GM18858 (cell line): ENCODE measurements around the gene RPH3AL.

Source experiments
- ATAC-seq: cut with Tn5 transposase; IDR thresholded peaks from one replicate; pipeline ENCODE4 v1.9.1; 2021; ENCODE audit not compliant: unreplicated experiment

Gene RPH3AL

GRCh38 chr17:337022-337420 lies 15.6 kb downstream of the RPH3AL start:
- ATAC-seq, result no peak

DNA sequence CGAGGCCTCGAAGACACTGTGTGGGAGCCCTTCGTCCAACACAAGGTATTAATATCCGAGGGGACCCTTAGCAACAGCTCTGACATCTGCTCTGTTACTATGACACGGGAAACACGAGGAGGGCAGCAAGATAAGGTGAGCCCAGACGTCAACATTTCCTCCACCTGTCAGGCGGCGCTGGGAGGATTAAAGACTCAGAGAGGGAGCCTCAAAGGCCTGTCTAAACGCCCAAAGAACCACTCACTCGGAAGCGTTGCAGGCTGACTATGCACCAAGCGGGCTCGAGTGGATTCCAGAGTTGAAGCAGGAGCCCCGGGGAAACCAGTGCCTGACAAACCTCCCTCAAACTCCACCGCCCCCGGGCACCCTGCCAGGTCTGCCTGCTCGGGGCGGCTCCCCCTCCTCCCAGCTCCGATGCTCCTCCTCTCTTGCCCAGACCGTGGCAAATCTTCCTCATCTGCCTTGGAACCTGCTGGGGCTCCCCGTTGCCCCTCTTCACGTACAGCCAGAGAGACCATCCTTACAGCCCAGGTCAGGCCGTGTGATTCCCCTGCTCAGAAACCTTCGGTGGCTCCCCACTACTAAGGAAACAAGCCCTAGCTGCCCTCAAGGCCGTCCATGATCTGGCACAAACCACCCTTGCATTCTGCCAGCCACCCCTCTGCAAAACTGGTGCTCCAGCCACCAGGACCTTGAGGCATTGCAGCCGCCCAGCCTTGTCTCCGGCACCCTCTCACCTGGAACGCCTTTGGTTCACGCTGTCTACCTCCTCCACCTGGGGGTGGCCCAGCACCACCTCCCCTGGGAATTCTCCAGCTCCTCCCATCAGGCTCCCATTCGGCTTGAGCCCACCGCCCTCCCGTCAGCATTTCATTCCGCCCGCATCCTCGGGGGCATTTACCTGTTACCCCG lies 16.2 kb downstream of the RPH3AL start:
- ATAC-seq, result no peak

GRCh38 chr17:335691-336090 lies 16.9 kb downstream of the RPH3AL start:
- no peak for ATAC-seq

GRCh38 chr17:334974-335481 lies 17.6 kb downstream of the RPH3AL start:
- no peak for ATAC-seq

- ATAC-seq, result no peak
These were observed 18.8 kb downstream of the RPH3AL start for GRCh38 chr17:333626-334396.

- no peak for ATAC-seq
These were observed 19.9 kb downstream of the RPH3AL start for GRCh38 chr17:332558-333322.

DNA sequence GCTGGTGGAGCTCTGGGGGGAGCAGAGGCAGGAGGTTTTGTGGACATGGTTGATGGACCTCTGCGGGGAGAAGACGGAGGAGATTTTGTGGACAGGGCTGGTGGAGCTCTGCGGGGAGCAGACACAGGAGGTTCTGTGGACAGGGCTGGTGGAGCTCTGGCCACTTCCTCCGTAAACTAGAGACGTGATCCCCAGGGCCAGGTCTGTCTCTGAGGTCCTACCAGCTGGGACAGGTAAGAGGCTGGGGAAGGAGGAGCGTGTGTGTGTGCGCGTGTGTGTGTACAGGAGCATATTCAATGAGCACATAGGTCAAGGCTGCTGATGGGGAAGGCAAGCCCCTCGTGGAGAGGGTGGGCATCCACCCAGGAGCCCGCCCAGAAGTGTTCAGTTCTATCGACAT lies 20.6 kb downstream of the RPH3AL start:
- ATAC-seq, result no peak

- ATAC-seq, result no peak
These were observed 21.5 kb downstream of the RPH3AL start for GRCh38 chr17:330993-331701.

GRCh38 chr17:329784-330420 lies 22.7 kb downstream of the RPH3AL start:
- no peak for ATAC-seq

- ATAC-seq, result no peak
These were observed 24.6 kb downstream of the RPH3AL start for GRCh38 chr17:327971-328370.

DNA sequence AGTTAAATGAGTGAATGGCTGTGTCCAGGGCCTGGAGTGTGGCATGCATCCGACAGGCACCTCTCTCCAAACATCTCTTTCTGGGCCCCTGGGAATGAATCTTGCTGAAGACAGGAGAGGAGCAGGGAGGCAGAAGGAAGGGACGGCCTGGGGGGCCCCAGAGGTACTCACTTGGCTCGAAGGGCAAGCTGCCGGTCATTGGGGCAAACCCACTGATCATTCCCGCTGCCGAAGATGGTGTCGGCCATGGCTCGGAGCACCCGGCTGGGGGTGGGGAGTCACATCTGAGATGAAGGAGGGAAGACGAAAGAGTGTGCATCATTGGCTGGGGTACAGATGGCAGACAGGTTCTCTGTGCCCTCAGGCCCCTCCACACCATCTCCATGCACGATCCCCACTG lies 25.3 kb downstream of the RPH3AL start:
- no peak for ATAC-seq

DNA sequence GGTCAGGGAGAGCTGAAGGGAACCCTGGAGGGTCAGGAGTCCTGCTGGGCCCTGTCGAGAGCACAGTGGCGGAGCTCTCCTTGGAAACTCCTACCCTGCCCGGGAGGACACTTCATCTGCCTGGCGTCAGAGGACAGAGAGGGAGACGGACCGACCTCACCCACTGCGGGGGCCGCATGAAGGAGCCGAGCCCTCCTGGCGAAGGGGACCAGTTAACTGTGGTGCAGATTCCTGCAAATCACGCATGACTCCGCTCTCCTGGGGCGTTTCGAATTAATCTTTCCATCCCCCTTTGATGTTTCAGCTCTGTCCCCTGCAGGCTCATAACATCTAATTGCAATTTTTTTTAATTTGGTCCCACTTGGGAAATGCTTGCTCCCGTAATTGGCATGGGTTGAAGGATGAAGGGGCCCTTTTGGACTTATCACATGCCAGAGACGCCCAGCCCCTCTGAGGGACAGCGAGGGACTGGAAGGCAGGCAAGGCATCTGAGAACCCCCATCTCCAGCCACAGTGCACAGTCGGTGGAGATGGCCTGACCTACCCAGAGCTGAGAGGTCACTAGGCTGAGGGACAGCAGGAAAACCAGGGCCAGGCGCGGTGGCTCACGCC lies 26.5 kb downstream of the RPH3AL start:
- ATAC-seq, result no peak

DNA sequence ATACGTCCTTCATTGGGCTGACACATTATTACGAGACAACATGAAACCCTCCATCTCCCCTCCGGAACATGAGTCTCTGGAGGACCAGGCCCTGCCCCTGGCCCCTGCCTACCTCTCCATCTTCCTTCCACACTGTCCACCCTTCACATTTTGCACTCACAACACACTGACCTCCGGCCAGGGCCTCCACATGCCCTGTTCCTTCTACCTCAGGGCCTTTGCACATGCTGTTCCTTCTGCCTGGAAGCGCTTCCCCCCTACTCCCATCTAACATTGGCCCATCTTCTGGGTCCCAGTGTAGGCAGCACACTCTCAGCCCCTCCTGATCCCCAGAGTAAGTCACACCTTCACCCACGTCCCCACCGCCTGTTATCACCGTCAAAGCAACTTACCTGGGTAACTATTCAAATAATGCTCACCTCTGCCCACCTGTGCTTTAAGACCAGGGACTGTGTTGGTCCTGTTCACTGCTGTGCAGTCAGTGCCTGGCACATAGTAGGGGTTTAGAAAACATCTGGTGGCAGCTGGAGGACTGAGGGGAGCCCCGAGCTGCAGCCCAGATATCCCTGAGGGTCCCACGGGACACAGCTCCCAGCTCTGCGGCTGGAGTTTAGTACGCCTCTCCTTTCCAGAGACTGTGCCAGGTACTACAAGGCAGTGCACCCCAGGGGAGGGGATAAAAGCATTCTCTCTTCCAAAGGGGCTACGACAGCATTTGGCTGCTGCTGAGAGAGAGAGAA lies 27.2 kb downstream of the RPH3AL start:
- no peak for ATAC-seq

GRCh38 chr17:323721-324571 lies 28.7 kb downstream of the RPH3AL start:
- no peak for ATAC-seq

DNA sequence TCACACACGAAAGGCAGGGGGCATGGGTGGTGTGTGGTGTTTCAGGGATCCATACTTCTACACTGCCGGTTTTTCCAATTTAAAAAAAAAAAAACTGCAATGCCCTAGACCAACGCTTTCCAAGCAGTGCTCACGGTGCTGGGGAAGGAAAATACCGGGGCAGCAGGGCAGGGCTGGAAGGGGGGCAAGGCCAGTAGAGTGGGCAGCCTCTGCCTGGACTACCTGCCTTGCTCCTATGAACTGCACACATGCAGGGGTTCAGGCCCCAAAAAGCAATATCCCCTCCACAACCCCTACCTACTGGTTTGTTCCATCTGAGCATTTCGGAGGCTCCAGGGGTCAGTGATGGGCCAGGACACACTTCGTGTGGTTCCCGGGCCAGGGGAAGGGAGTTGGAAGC lies 29.4 kb downstream of the RPH3AL start:
- no peak for ATAC-seq

DNA sequence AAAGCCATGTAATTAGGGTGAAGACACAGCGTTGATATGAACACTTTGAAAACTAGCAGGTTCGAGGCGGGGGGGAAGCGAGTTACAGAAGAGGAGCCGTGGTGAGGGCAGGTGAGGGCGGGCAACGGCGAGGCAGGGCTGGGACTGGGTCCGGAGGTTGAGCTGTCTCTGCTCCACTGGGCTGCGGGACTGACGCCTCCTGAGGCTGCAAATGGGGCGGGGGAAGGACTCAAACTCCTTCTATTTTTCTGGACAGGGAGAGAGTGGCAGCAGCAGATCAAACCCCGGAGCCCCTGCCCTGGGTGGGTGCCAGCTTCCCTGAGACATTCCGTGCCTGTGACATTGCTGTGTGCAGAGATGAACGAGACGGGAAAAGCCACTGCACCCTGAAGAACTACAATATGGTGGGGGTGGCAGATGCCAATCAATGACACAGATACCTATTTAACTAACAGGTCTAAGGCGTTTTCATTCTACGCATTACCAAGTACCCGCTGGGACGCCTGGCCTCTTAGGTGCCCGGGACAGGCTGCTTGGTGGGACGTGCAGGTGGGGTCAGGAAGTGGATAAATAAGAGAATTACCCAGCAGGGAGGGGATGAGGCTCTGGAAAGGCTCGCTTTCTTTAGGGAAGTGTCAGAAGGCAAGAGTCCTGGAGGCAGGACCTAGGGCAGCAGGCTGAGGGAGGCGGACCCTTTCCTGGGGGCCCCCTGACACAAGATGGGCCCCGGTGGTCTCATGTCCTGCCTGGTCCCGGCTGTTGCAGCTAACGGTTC lies 30.4 kb downstream of the RPH3AL start:
- no peak for ATAC-seq

DNA sequence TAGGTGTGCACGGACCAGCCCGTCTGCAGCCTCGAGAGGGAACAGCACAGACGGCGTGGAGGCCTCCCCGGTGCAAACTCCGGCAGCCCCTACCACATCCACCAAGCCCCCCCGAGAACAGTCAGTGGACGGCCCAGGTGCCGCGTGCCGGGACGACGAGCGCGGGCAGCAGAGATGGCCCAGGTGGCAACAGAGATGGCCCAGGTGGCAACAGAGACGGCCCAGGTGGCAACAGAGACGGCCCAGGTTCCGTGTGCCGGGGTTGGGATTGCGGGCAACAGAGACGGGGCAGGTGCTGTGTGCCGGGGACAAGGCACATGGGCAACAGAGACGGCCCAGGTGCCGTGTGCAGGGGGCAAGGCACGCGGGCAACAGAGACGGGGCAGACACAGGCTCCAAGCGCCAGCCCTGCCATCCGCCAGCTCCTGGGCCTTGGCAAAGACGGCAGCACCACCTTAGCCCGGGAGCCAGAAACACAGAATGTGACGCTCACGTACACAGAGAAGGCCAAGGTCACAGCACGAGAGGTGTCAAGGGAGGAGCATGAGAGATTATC lies 31.1 kb downstream of the RPH3AL start:
- no peak for ATAC-seq
